H1 (cell line): Measurements from ENCODE around the gene PRR14L. TPM values are rescaled to one million over a fixed set of nuclear protein-coding genes. Genes with fewer than 3 reads are reported as not detected.

ENCODE experiments used
- CTCF ChIA-PET: fragments of 300-600 bp; sonication (Branson Sonifier 250); formaldehyde crosslinking; loops from one replicate; lab custom pipeline; 2021; ENCODE audit not compliant: partially characterized antibody; lab: Charles Lee
- POLR2A ChIA-PET: fragments of 300-600 bp; sonication (Branson Sonifier 250); formaldehyde crosslinking; loops from one replicate; lab custom pipeline; 2021; ENCODE audit warnings: inconsistent platforms; ENCODE audit not compliant: partially characterized antibody; lab: Charles Lee
- DNase-seq, 2 experiments: peaks; one replicate each; pipeline versions ENCODE4 v3.0.0 to v3.0.0-alpha.2; 2010 to 2022; ENCODE audit warnings: low spot score in 2 of 2, low read depth in 1 of 2, mixed read lengths in 1 of 2
- FAIRE-seq: peaks from 2 replicates; lab custom pipeline; 2011; peaks lifted over from hg19 to GRCh38; lab: Jason Lieb, UNC
- H2AFZ ChIP-seq: 2 replicates; pipeline ENCODE4 v1.8.1; 2012; ENCODE audit warnings: low read length, inconsistent platforms
- H2AK5ac ChIP-seq: 2 replicates; pipeline ENCODE4 v1.6.1; 2013; ENCODE audit warnings: low read depth, low read length
- H2BK120ac ChIP-seq: replicated peaks from 2 replicates; pipeline ENCODE3; 2013; ENCODE audit warnings: low read depth, low read length, inconsistent platforms
- H2BK12ac ChIP-seq: 2 replicates; pipeline ENCODE4 v1.6.1; 2013; ENCODE audit warnings: low read depth, low read length
- H2BK15ac ChIP-seq: 2 replicates; pipeline ENCODE4 v1.6.1; 2013; ENCODE audit warnings: low read length
- H2BK20ac ChIP-seq: 2 replicates; pipeline ENCODE4 v1.6.1; 2013; ENCODE audit warnings: low read length
- H2BK5ac ChIP-seq: 2 replicates; pipeline ENCODE4 v1.6.1; 2013; ENCODE audit warnings: low read depth, low read length
- H3K14ac ChIP-seq: 2 replicates; pipeline ENCODE4 v1.6.1; 2013; ENCODE audit warnings: inconsistent platforms; ENCODE audit not compliant: insufficient read length
- H3K18ac ChIP-seq: 2 replicates; pipeline ENCODE4 v1.6.1; 2013; ENCODE audit warnings: low read length; ENCODE audit errors: extremely low read depth
- H3K23ac ChIP-seq: 2 replicates; pipeline ENCODE4 v1.6.1; 2013; ENCODE audit warnings: inconsistent platforms; ENCODE audit not compliant: insufficient read length
- H3K23me2 ChIP-seq: 2 replicates; pipeline ENCODE4 v1.6.1; 2013; ENCODE audit warnings: low read depth, low read length
- H3K27ac ChIP-seq: 2 replicates; pipeline ENCODE4 v1.6.1; 2011; ENCODE audit warnings: low read depth, low read length, inconsistent platforms
- H3K27me3 ChIP-seq, 4 experiments: replicated peaks in 1 of 4; 1 replicate in 1 of 4; 2 replicates in 3 of 4; pipeline versions ENCODE4 v1.6.1 to v1.8.1; 2011 to 2013; ENCODE audit warnings: low read length in 3 of 4, mild to moderate bottlenecking in 3 of 4, inconsistent platforms in 2 of 4, mixed read lengths in 2 of 4, moderate library complexity in 1 of 4; ENCODE audit not compliant: control insufficient read depth in 3 of 4, insufficient read depth in 3 of 4; ENCODE audit errors: extremely low read depth in 1 of 4
- H3K36me3 ChIP-seq, 4 experiments: 2 replicates each; pipeline versions ENCODE4 v1.6.1 to v1.8.1; 2011 to 2013; ENCODE audit warnings: mild to moderate bottlenecking in 4 of 4, low read length in 3 of 4, moderate library complexity in 2 of 4, control low read depth in 1 of 4, inconsistent platforms in 1 of 4; ENCODE audit not compliant: insufficient read depth in 4 of 4, control insufficient read depth in 2 of 4
- H3K4ac ChIP-seq: replicated peaks from 2 replicates; pipeline ENCODE3; 2013; ENCODE audit warnings: low read length, low read depth, mixed read lengths, inconsistent platforms; ENCODE audit not compliant: insufficient read length
- H3K4me1 ChIP-seq, 4 experiments: replicated peaks in 1 of 4; 1 replicate in 1 of 4; 2 replicates in 3 of 4; pipeline versions ENCODE4 v1.6.1 to v1.8.1; 2011 to 2013; ENCODE audit warnings: low read length in 3 of 4, inconsistent platforms in 2 of 4, mixed read lengths in 1 of 4; ENCODE audit not compliant: insufficient read depth in 4 of 4, control insufficient read depth in 3 of 4
- H3K4me2 ChIP-seq, 2 experiments: 2 replicates each; pipeline versions ENCODE4 v1.6.1 to v1.8.1; 2011 to 2013; ENCODE audit warnings: low read depth in 2 of 2, low read length in 2 of 2, control low read depth in 1 of 2, inconsistent platforms in 1 of 2, mild to moderate bottlenecking in 1 of 2; ENCODE audit not compliant: insufficient read depth in 1 of 2
- H3K4me3 ChIP-seq, 4 experiments: fragments of 200-600, 300-600 bp in 1 of 4; sonication (generic), shearing (Covaris generic), sonication (Bioruptor Twin) in 1 of 4; 2 replicates each; pipeline versions ENCODE4 v1.5.1 to v1.8.1; 2011 to 2016; ENCODE audit warnings: low read length in 4 of 4, low read depth in 3 of 4, control low read depth in 2 of 4, inconsistent platforms in 2 of 4, mild to moderate bottlenecking in 2 of 4, mixed read lengths in 1 of 4, moderate library complexity in 1 of 4; ENCODE audit not compliant: insufficient read depth in 2 of 4; ENCODE audit errors: extremely low read depth in 1 of 4
- H3K56ac ChIP-seq: replicated peaks from 2 replicates; pipeline ENCODE3; 2013; ENCODE audit warnings: low read depth, mild to moderate bottlenecking, mixed read lengths, low read length, inconsistent platforms; ENCODE audit not compliant: insufficient read length
- H3K79me1 ChIP-seq: 2 replicates; pipeline ENCODE4 v1.6.1; 2013; ENCODE audit warnings: low read depth, low read length, control low read depth
- H3K79me2 ChIP-seq, 2 experiments: 2 replicates each; pipeline versions ENCODE4 v1.6.1 to v1.8.1; 2012 to 2013; ENCODE audit warnings: low read length in 2 of 2, mild to moderate bottlenecking in 2 of 2, inconsistent platforms in 1 of 2; ENCODE audit not compliant: insufficient read depth in 2 of 2, control insufficient read depth in 1 of 2
- H3K9ac ChIP-seq, 4 experiments: replicated peaks in 1 of 4; 1 replicate in 1 of 4; 2 replicates in 3 of 4; pipeline versions ENCODE4 v1.6.1 to v1.8.1; 2011 to 2013; ENCODE audit warnings: low read depth in 3 of 4, low read length in 3 of 4, control low read depth in 2 of 4, mild to moderate bottlenecking in 2 of 4, moderate library complexity in 2 of 4, inconsistent platforms in 1 of 4; ENCODE audit errors: extremely low read depth in 1 of 4
- H3K9me3 ChIP-seq, 2 experiments: 2 replicates each; pipeline versions ENCODE4 v1.6.1 to v1.8.1; 2012 to 2013; ENCODE audit warnings: mild to moderate bottlenecking in 2 of 2, moderate library complexity in 2 of 2, control low read depth in 1 of 2, inconsistent platforms in 1 of 2, low read depth in 1 of 2, low read length in 1 of 2, mixed read lengths in 1 of 2; ENCODE audit not compliant: insufficient read depth in 2 of 2
- H4K20me1 ChIP-seq, 2 experiments: replicated peaks in 1 of 2; 2 replicates each; pipeline versions ENCODE3 to v1.8.1; 2011 to 2013; ENCODE audit warnings: inconsistent platforms in 2 of 2, low read length in 2 of 2, mild to moderate bottlenecking in 1 of 2; ENCODE audit not compliant: insufficient read depth in 2 of 2, control insufficient read depth in 1 of 2
- H4K5ac ChIP-seq: 2 replicates; pipeline ENCODE4 v1.6.1; 2013; ENCODE audit warnings: low read length, low read depth, mixed read lengths, inconsistent platforms; ENCODE audit not compliant: insufficient read length
- H4K8ac ChIP-seq: 2 replicates; pipeline ENCODE4 v1.8.0; 2013; ENCODE audit warnings: mild to moderate bottlenecking, moderate library complexity, low read length, inconsistent platforms; ENCODE audit not compliant: insufficient read depth; ENCODE audit errors: extremely low read depth
- H4K91ac ChIP-seq: replicated peaks from 2 replicates; pipeline ENCODE3; 2013; ENCODE audit warnings: low read length, mixed read lengths, inconsistent platforms; ENCODE audit not compliant: insufficient read length
- BCL11A ChIP-seq, 2 experiments: IDR thresholded peaks; one replicate each; pipeline ENCODE4 v1.6.1; 2011; ENCODE audit warnings: low read depth in 2 of 2, low read length in 2 of 2, mild to moderate bottlenecking in 2 of 2
- EP300 ChIP-seq, 2 experiments: IDR thresholded peaks; 1 replicate in 1 of 2; 2 replicates in 1 of 2; pipeline ENCODE4 v1.6.1; 2011 to 2012; ENCODE audit warnings: low read depth in 2 of 2, low read length in 2 of 2, mild to moderate bottlenecking in 2 of 2, borderline replicate concordance in 1 of 2, inconsistent platforms in 1 of 2, moderate library complexity in 1 of 2
- JUND ChIP-seq: IDR thresholded peaks from 2 replicates; pipeline ENCODE4 v1.6.1; 2011; ENCODE audit warnings: mild to moderate bottlenecking, improper control_type of control experiment, low read length
- KDM5A ChIP-seq: fragments of 200-600 bp; IDR thresholded peaks from 2 replicates; pipeline ENCODE4 v1.7.1; 2012; ENCODE audit warnings: mild to moderate bottlenecking, low read length, inconsistent platforms, mixed read lengths
- POLR2A ChIP-seq, 2 experiments: IDR thresholded peaks; 1 replicate in 1 of 2; 2 replicates in 1 of 2; pipeline ENCODE4 v1.6.1; 2011; ENCODE audit warnings: low read depth in 2 of 2, low read length in 2 of 2, mild to moderate bottlenecking in 2 of 2; ENCODE audit errors: control extremely low read depth in 1 of 2
- SIX5 ChIP-seq: IDR thresholded peaks from 2 replicates; pipeline ENCODE4 v1.6.1; 2011; ENCODE audit warnings: mild to moderate bottlenecking, low read depth, low read length
- SP2 ChIP-seq: IDR thresholded peaks from 2 replicates; pipeline ENCODE4 v1.6.1; 2012; ENCODE audit warnings: mild to moderate bottlenecking, low read length, inconsistent platforms
- SP4 ChIP-seq: IDR thresholded peaks from 2 replicates; pipeline ENCODE4 v1.6.1; 2012; ENCODE audit warnings: low read length, inconsistent platforms
- TAF7 ChIP-seq: optimal IDR thresholded peaks from 2 replicates; pipeline ENCODE3; 2011; ENCODE audit warnings: low read depth, mild to moderate bottlenecking, inconsistent platforms, low read length, moderate library complexity, borderline replicate concordance
- WGBS, 2 experiments: shearing (Covaris generic) in 1 of 2; methylation state at CpG; one replicate each; pipeline versions ENCODE4 v1.1.6 to v1.1.7; 2013 to 2015; ENCODE audit warnings: low lambda C conversion rate in 2 of 2, mixed read lengths in 2 of 2, inconsistent platforms in 1 of 2, low coverage in 1 of 2, missing lambda C conversion rate in 1 of 2; ENCODE audit not compliant: insufficient replicate concordance in 2 of 2, insufficient coverage in 1 of 2, insufficient read length in 1 of 2; ENCODE audit errors: extremely low coverage in 1 of 2, missing lambda C conversion rate in 1 of 2; 5-methylcytosine and 5-hydroxymethylcytosine counted together
- polyA plus RNA-seq, 7 experiments: library from polyadenylated mRNA; depleted of rRNA in 3 of 7; stranded (reverse) in 5 of 7; unstranded in 2 of 7; fragments of >200 nt in 5 of 7; fragments of 200-250 nt in 2 of 7; gene quantifications; 1 replicate in 5 of 7; 2 replicates in 1 of 7; 4 replicates in 1 of 7; pipeline versions ENCODE4 v1.2.1 to v1.2.3, GENCODE V29; 2011 to 2013; ENCODE audit warnings: missing spikeins in 2 of 7, mixed read lengths in 2 of 7
- total RNA-seq: library from RNA; stranded (reverse); fragmentation: NEBNext Ultra II Directional; extraction: Animal tissue kit (Norgen Biotek cat#: 25700); gene quantifications from 2 replicates; pipeline ENCODE4 v1.2.1, GENCODE V29; 2021
- TF ChIP-seq, protein P1 (sequence below), 3 experiments: IDR thresholded peaks; 1 replicate in 2 of 3; 2 replicates in 1 of 3; pipeline versions ENCODE4 v1.5.1 to v1.6.1; 2011; ENCODE audit warnings: low read length in 3 of 3, mild to moderate bottlenecking in 3 of 3, inconsistent platforms in 2 of 3, low read depth in 1 of 3, moderate library complexity in 1 of 3; ENCODE audit not compliant: insufficient read depth in 1 of 3; ENCODE audit errors: control extremely low read depth in 1 of 3
- TF ChIP-seq, protein P2 (sequence below): IDR thresholded peaks from 2 replicates; pipeline ENCODE4 v1.6.1; 2012; ENCODE audit warnings: inconsistent platforms

PRR14L gene
- total and polyA plus RNA-seq, 2 of the 8 experiments (the other 6 are each of a cell fraction or from before 2014, with no cell fraction given), result 26.5 to 98.6 TPM

DNA sequence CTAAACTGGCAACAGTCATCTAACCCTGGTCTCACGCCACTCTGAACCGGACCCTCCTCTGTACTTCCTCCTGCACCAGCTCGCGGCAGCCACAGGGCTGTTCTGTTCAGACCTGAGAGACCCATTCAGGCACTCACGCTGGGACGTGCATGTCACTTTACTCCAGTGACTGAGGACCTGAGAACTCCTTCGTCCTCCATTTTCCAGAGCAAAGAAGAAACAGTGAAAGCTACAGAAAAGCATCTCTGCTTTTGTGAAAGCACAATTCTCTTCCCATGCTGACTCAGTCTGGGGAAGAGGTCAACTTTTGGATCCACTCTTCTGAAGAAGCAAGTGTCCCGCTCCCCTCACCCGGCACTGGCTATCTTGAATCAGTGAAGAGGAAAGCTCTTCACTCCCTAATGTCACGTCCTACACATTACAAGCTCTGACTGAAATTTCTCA, 112.5 kb downstream of the PRR14L start:
- WGBS, 2 experiments, result 91% methylated on average over 10 of the region's 10 CpGs; no CpG with 5 or more reads in 1 of the 2 experiments
- no peak overlapping the region for H2BK12ac ChIP-seq
- DNase-seq (no peak), FAIRE-seq (no peak)
- no peak overlapping the region for H3K23ac ChIP-seq
- no peaks in the 10 kb centered on the region for H3K9me3 ChIP-seq
- peaks cover 9% of the 10 kb centered on the region; the same call in 1 of the 2 replicates for H3K79me1 ChIP-seq
- no peak overlapping the region for H3K4me2 ChIP-seq
- H3K27ac ChIP-seq, result no peak overlapping the region
- H4K5ac ChIP-seq, result no peak overlapping the region
- no peak overlapping the region for H2AFZ ChIP-seq
- no peak overlapping the region for H3K4me3 ChIP-seq
- no peak overlapping the region for H2AK5ac ChIP-seq
- no peak overlapping the region for H4K91ac ChIP-seq
- ChIA-PET CTCF (interaction anchor here (0.8 to 9.3 kb wide), 4 partner anchors 10 to 186 kb away, joined by 3 to 105 read pairs (median 6); no protein-coding TSS in a partner anchor), POLR2A (interaction anchor here (1.0 to 1.5 kb wide), 3 partner anchors 10 to 291 kb away, joined by 3 to 6 read pairs (median 4); partner anchors contain the start of genes PATZ1 and PISD)
- peaks cover 6 to 16% of the 10 kb centered on the region in 2 experiments for H4K20me1 ChIP-seq
- peaks cover 0 to 2% (median 0%) of the 10 kb centered on the region in 4 experiments; a peak in 1 of 7 replicates for H3K4me1 ChIP-seq
- H2BK120ac ChIP-seq, result no peak overlapping the region
- no peak overlapping the region for H3K14ac ChIP-seq
- no peak overlapping the region for H2BK20ac ChIP-seq
- H3K79me2 ChIP-seq, result peaks cover 2 to 50% of the 10 kb centered on the region in 2 experiments; a peak in 3 of 4 replicates
- no peak overlapping the region for H3K18ac ChIP-seq
- no peak overlapping the region for H3K56ac ChIP-seq
- no peak overlapping the region for H3K9ac ChIP-seq
- no peak overlapping the region for H3K4ac ChIP-seq
- no peaks in the 10 kb centered on the region for H3K27me3 ChIP-seq
- H3K23me2 ChIP-seq, result no peaks in the 10 kb centered on the region
- H2BK5ac ChIP-seq, result no peak overlapping the region
- no peak overlapping the region for H4K8ac ChIP-seq
- peaks cover 0 to 3% (median 1%) of the 10 kb centered on the region in 4 experiments; a peak in 2 of 8 replicates for H3K36me3 ChIP-seq
- no peak overlapping the region for H2BK15ac ChIP-seq
- TF ChIP-seq, protein P1, sequence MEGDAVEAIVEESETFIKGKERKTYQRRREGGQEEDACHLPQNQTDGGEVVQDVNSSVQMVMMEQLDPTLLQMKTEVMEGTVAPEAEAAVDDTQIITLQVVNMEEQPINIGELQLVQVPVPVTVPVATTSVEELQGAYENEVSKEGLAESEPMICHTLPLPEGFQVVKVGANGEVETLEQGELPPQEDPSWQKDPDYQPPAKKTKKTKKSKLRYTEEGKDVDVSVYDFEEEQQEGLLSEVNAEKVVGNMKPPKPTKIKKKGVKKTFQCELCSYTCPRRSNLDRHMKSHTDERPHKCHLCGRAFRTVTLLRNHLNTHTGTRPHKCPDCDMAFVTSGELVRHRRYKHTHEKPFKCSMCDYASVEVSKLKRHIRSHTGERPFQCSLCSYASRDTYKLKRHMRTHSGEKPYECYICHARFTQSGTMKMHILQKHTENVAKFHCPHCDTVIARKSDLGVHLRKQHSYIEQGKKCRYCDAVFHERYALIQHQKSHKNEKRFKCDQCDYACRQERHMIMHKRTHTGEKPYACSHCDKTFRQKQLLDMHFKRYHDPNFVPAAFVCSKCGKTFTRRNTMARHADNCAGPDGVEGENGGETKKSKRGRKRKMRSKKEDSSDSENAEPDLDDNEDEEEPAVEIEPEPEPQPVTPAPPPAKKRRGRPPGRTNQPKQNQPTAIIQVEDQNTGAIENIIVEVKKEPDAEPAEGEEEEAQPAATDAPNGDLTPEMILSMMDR (IDR thresholded peaks at IDR 0.05; ENCODE audit: control extremely low read depth in 1 of 3, insufficient read depth in 1 of 3, low read depth in 1 of 3, low read length in 3 of 3), result no peak
- no peak for TF ChIP-seq SP4
- TF ChIP-seq POLR2A (IDR thresholded peaks at IDR 0.05; ENCODE audit: control extremely low read depth in 1 of 2, low read depth in 2 of 2, low read length in 2 of 2), result no peak
- TF ChIP-seq SIX5, result no peak
- TF ChIP-seq JUND, result no peak
- no peak for TF ChIP-seq BCL11A (IDR thresholded peaks at IDR 0.05; ENCODE audit: low read depth in 2 of 2, low read length in 2 of 2)
- TF ChIP-seq TAF7, result no peak
- TF ChIP-seq SP2, result no peak
- TF ChIP-seq EP300 (IDR thresholded peaks at IDR 0.05; ENCODE audit: borderline replicate concordance in 1 of 2, low read depth in 2 of 2, low read length in 2 of 2), result no peak
- no peak for TF ChIP-seq KDM5A
- TF ChIP-seq, protein P2, sequence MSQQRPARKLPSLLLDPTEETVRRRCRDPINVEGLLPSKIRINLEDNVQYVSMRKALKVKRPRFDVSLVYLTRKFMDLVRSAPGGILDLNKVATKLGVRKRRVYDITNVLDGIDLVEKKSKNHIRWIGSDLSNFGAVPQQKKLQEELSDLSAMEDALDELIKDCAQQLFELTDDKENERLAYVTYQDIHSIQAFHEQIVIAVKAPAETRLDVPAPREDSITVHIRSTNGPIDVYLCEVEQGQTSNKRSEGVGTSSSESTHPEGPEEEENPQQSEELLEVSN, result no peak
